Panc1 (cell line): ENCODE results near the gene EPHB1.

Experiments
- CTCF ChIP-seq: fragments of 450-650 bp; IDR thresholded peaks from 2 replicates; pipeline ENCODE4 v1.5.1; 2017; ENCODE audit warnings: mild to moderate bottlenecking
- POLR2AphosphoS5 ChIP-seq: IDR thresholded peaks from 2 replicates; pipeline ENCODE4 v1.6.1; 2012; ENCODE audit warnings: mild to moderate bottlenecking, low read depth, low read length, moderate library complexity
- SIN3A ChIP-seq: IDR thresholded peaks from 2 replicates; pipeline ENCODE4 v1.6.1; 2012; ENCODE audit warnings: low read depth, mild to moderate bottlenecking, low read length, moderate library complexity, borderline replicate concordance; ENCODE audit not compliant: insufficient read depth

GRCh38 chr3:135262441-135262840 lies 467.4 kb downstream of the EPHB1 start:
- TF ChIP-seq CTCF, result no peak
- TF ChIP-seq SIN3A, result no peak
- TF ChIP-seq POLR2AphosphoS5, result no peak
